G401 (cell line): ENCODE results near the gene ZNF541. TPM values are rescaled to one million over a fixed set of nuclear protein-coding genes. Genes with fewer than 3 reads are reported as not detected.

Source experiments
- DNase-seq: peaks from one replicate; pipeline ENCODE4 v3.0.0-alpha.2; 2015; ENCODE audit warnings: low spot score
- in situ Hi-C: cut with HindIII; loops from 2 replicates; pipeline ENCODE4 v1.10.0; 2016; ENCODE audit warnings: low sequenced_read_pairs, mixed read lengths
- total RNA-seq: library from RNA; depleted of rRNA; stranded (reverse); fragments of >200 nt; shearing (Covaris generic); gene quantifications from 2 replicates; pipeline ENCODE4 v1.2.3, GENCODE V29; 2014; rRNA removed

Gene ZNF541
- total RNA-seq: not detected in 2 replicates

GRCh38 chr19:47573071-47574026, at the start of gene ZNF541:
ZNF541 (minus strand) TSS chr19:47573148; CDS start chr19:47555856, 17,292 bp downstream.
- peak; percentile 57 for DNase-seq
- in situ Hi-C loops: no loop called here

- in situ Hi-C loops: no loop called here
- DNase-seq: no peak
Measured at GRCh38 chr19:47619763-47620162, 46.8 kb upstream of the ZNF541 start.

- in situ Hi-C loops: no loop called here
- peak; percentile 73 for DNase-seq
Measured at GRCh38 chr19:47618771-47619170, 45.8 kb upstream of the ZNF541 start.

GRCh38 chr19:47615714-47616113, 42.8 kb upstream of the ZNF541 start:
- in situ Hi-C loops: no loop called here
- no peak for DNase-seq

GRCh38 chr19:47615230-47615629, 42.3 kb upstream of the ZNF541 start:
- DNase-seq: no peak
- in situ Hi-C loops: no loop called here

- DNase-seq: no peak
- in situ Hi-C loops: no loop called here
Measured at GRCh38 chr19:47614559-47614958, 41.6 kb upstream of the ZNF541 start.

GRCh38 chr19:47614021-47614295, 41.0 kb upstream of the ZNF541 start:
- in situ Hi-C loops: no loop called here

GRCh38 chr19:47613165-47614020, 40.4 kb upstream of the ZNF541 start:
- in situ Hi-C loops: no loop called here
- DNase-seq: no peak

More at GRCh38 chr19:47614021-47614295, 41.0 kb upstream of the ZNF541 start:
- DNase-seq: no peak

- in situ Hi-C loops: no loop called here
- DNase-seq: no peak
Measured at GRCh38 chr19:47610902-47611301, 38.0 kb upstream of the ZNF541 start.

- in situ Hi-C loops: no loop called here
Measured at GRCh38 chr19:47609906-47610894, 37.3 kb upstream of the ZNF541 start.

GRCh38 chr19:47608969-47609905, 36.3 kb upstream of the ZNF541 start, which contains the start of gene BICRA:
BICRA (plus strand) TSS chr19:47609134; CDS start chr19:47673575, 64,441 bp downstream.
- in situ Hi-C loops: no loop called here
- DNase-seq: peak; percentile 84

More at GRCh38 chr19:47609906-47610894, 37.3 kb upstream of the ZNF541 start:
- peak; percentile 58 for DNase-seq

GRCh38 chr19:47608074-47608918, 35.3 kb upstream of the ZNF541 start:
- in situ Hi-C loops: no loop called here

GRCh38 chr19:47607564-47608073, 34.7 kb upstream of the ZNF541 start:
- no peak for DNase-seq
- in situ Hi-C loops: no loop called here

More at GRCh38 chr19:47608074-47608918, 35.3 kb upstream of the ZNF541 start:
- peak; percentile 95 for DNase-seq

- no peak for DNase-seq
- in situ Hi-C loops: no loop called here
Measured at GRCh38 chr19:47603706-47604565, 31.0 kb upstream of the ZNF541 start.

GRCh38 chr19:47601180-47601904, 28.4 kb upstream of the ZNF541 start:
- in situ Hi-C loops: no loop called here
- no peak for DNase-seq
